Measurements from ENCODE around the gene TSNAXIP1. TPM values are rescaled to one million over a fixed set of nuclear protein-coding genes. Genes with fewer than 3 reads are reported as not detected.
A peak's percentile ranks its signal among the peaks of the same experiment; 100 is the strongest.

TSNAXIP1 gene
- total and polyA plus RNA-seq, 9 of the 15 experiments (the other 6 are each of a cell fraction or from before 2014, with no cell fraction given): 0.03 to 0.24 (median 0.11) TPM; not detected in 4

GRCh38 chr16:67877064-67877463 is 70.4 kb downstream of the TSNAXIP1 start:
- Histone ChIP-seq H3K4me2 (ENCODE audit: insufficient read depth, low read length) (no peak overlapping the region), H3K27me3 (ENCODE audit: control insufficient read depth in 2 of 2, insufficient read depth in 2 of 2, low read length in 2 of 2) (no peaks in the 10 kb centered on the region), H2AFZ (ENCODE audit: low read depth, low read length) (no peak overlapping the region), H3K4me1 (replicated peaks in 1 of 2; ENCODE audit: control insufficient read depth in 2 of 2, insufficient read depth in 2 of 2, low read length in 2 of 2) (peaks cover 20 to 28% of the 10 kb centered on the region in 2 experiments; a peak in 4 of 5 replicates), H4K20me1 (replicated peaks; ENCODE audit: control insufficient read depth, insufficient read depth, low read length) (peaks cover 19% of the 10 kb centered on the region), H3K79me2 (ENCODE audit: control insufficient read depth, insufficient read depth, low read length) (peaks cover 40% of the 10 kb centered on the region), H3K9ac (ENCODE audit: insufficient read depth in 1 of 2, low read depth in 2 of 2, low read length in 2 of 2) (peak overlapping the region in 1 of 2 experiments; percentile 61; a peak in 1 of 4 replicates), H3K36me3 (ENCODE audit: control insufficient read depth, insufficient read depth, low read length) (peaks cover 84% of the 10 kb centered on the region; the same call in 2 of the 3 replicates), H3K4me3 (no peak overlapping the region), H3K9me3 (replicated peaks; ENCODE audit: control insufficient read depth, insufficient read depth, low read depth, low read length) (no peaks in the 10 kb centered on the region), H3K27ac (ENCODE audit: extremely low read depth, low read depth, low read length) (no peak overlapping the region), H3K9me1 (ENCODE audit: control insufficient read depth, insufficient read depth, low read length) (no peaks in the 10 kb centered on the region)
- BruUV-seq (replicated peaks): no TSS peak
- ChIA-PET POLR2A (interaction anchor here (1.0 to 2.3 kb wide), 3 partner anchors 11 to 33 kb away, joined by 3 to 11 read pairs (median 3); no protein-coding TSS in a partner anchor), CTCF (ENCODE audit: low intra/inter-chr PET ratio) (no interaction called here)
- no peak for ATAC-seq
- 98% methylated on average over 11 of the region's 11 CpGs for WGBS (ENCODE audit: insufficient coverage, low coverage, missing lambda C conversion rate)
- FAIRE-seq: no peak
- in situ Hi-C loops (cut with MboI): no loop called here
- intact Hi-C loops (cut with micrococcal nuclease): no loop called here
- DNase-seq (ENCODE audit: extremely low read depth in 1 of 4, low spot score in 3 of 4): no peak
- TF ChIP-seq AFF1 (IDR thresholded peaks at IDR 0.05; ENCODE audit: low read depth in 1 of 2, partially characterized antibody in 2 of 2) (no peak), ZNF436 (CRISPR knock-in tag; IDR thresholded peaks at IDR 0.05) (no peak), IRF1 (CRISPR knock-in tag; IDR thresholded peaks at IDR 0.05; ENCODE audit: borderline replicate concordance) (no peak), GATAD2B (IDR thresholded peaks at IDR 0.05; ENCODE audit: borderline replicate concordance) (no peak), PTRF (tag; IDR thresholded peaks at IDR 0.05) (no peak), ZMIZ1 (IDR thresholded peaks at IDR 0.05; ENCODE audit: low read depth in 2 of 2, low read length in 2 of 2) (no peak), TBL1XR1 (IDR thresholded peaks at IDR 0.05; ENCODE audit: low read length in 2 of 2) (no peak), ATF3 (IDR thresholded peaks at IDR 0.05) (no peak), ATF3 (CRISPR knock-in tag; conservative IDR thresholded peaks at IDR 0.05) (no peak), TCFL5 (CRISPR knock-in tag; conservative IDR thresholded peaks at IDR 0.05) (no peak), HNRNPH1 (optimal IDR thresholded peaks at IDR 0.05; ENCODE audit: low read depth, low read length) (no peak), HLTF (IDR thresholded peaks at IDR 0.05) (no peak), HDAC3 (IDR thresholded peaks at IDR 0.05; ENCODE audit: borderline replicate concordance, partially characterized antibody) (no peak)

Data from K562 (cell line).